CD4-positive, alpha-beta T cell treated with Interleukin-15 for 1 hour (primary cell): ENCODE results near the gene PDLIM1.
"Not testable (repeated sequence)": the region's sequence is repeated elsewhere in the genome, so short reads cannot be mapped to it uniquely, and the experiment has no call there.

Experiments
- DNase-seq: peaks from one replicate; pipeline ENCODE4 v3.0.0-alpha.2; 2020

PDLIM1 gene

GRCh38 chr10:95237376-95238170 lies 53.2 kb downstream of the PDLIM1 start:
- no peak for DNase-seq

GRCh38 chr10:95236068-95236903 lies 54.5 kb downstream of the PDLIM1 start:
- DNase-seq = no peak

- no peak for DNase-seq
Observed at GRCh38 chr10:95235676-95236067, 55.1 kb downstream of the PDLIM1 start.

- DNase-seq = no peak
Observed at GRCh38 chr10:95234951-95235350, 55.9 kb downstream of the PDLIM1 start.

GRCh38 chr10:95233377-95234034 lies 57.3 kb downstream of the PDLIM1 start:
- no peak for DNase-seq

GRCh38 chr10:95230677-95231586 lies 59.9 kb downstream of the PDLIM1 start:
- DNase-seq = peak; percentile 66

GRCh38 chr10:95229724-95230627 lies 60.8 kb downstream of the PDLIM1 start:
- no peak for DNase-seq

- not testable (repeated sequence) for DNase-seq
Observed at GRCh38 chr10:95228934-95229723, 61.7 kb downstream of the PDLIM1 start.

- DNase-seq = no peak
Observed at GRCh38 chr10:95225136-95225535, 65.7 kb downstream of the PDLIM1 start.

- no peak for DNase-seq
Observed at GRCh38 chr10:95221124-95221523, 69.7 kb downstream of the PDLIM1 start.

- no peak for DNase-seq
Observed at GRCh38 chr10:95220539-95220938, 70.3 kb downstream of the PDLIM1 start.

GRCh38 chr10:95217476-95217875 lies 73.3 kb downstream of the PDLIM1 start:
- DNase-seq = no peak

- no peak for DNase-seq
Observed at GRCh38 chr10:95214793-95215192, 76.0 kb downstream of the PDLIM1 start.

- no peak for DNase-seq
Observed at GRCh38 chr10:95214369-95214768, 76.4 kb downstream of the PDLIM1 start.

- no peak for DNase-seq
Observed at GRCh38 chr10:95211606-95212279, 79.1 kb downstream of the PDLIM1 start.

GRCh38 chr10:95209509-95210127 lies 81.2 kb downstream of the PDLIM1 start:
- DNase-seq = no peak

- no peak for DNase-seq
Observed at GRCh38 chr10:95208702-95209391, 82.0 kb downstream of the PDLIM1 start.

- DNase-seq = not testable (repeated sequence)
Observed at GRCh38 chr10:95202865-95203264, 87.9 kb downstream of the PDLIM1 start.

- no peak for DNase-seq
Observed at GRCh38 chr10:95201736-95202135, 89.1 kb downstream of the PDLIM1 start.
